Peyer's patch (tissue), 4 donors: ENCODE measurements around the gene L3MBTL4.

Experiments
- POLR2A ChIP-seq, 2 donors: fragments of 450-650 bp; IDR thresholded peaks; one replicate each; pipeline ENCODE4 v1.5.1; 2017; ENCODE audit warnings: antibody characterized with exemption in 2 of 2, mild to moderate bottlenecking in 2 of 2, moderate library complexity in 2 of 2
- TF ChIP-seq, protein P1 (sequence below), 6 experiments: fragments of 450-650 bp in 4 of 6; fragments of 200-600 bp in 2 of 6; sonication (generic) in 1 of 6; IDR thresholded peaks; one replicate each; pipeline ENCODE4 v1.5.1; 2017 to 2019; ENCODE audit warnings: antibody characterized with exemption in 6 of 6, mild to moderate bottlenecking in 3 of 6, moderate library complexity in 1 of 6

- TF ChIP-seq POLR2A (IDR thresholded peaks at IDR 0.05) = no peak
- TF ChIP-seq, protein P1, sequence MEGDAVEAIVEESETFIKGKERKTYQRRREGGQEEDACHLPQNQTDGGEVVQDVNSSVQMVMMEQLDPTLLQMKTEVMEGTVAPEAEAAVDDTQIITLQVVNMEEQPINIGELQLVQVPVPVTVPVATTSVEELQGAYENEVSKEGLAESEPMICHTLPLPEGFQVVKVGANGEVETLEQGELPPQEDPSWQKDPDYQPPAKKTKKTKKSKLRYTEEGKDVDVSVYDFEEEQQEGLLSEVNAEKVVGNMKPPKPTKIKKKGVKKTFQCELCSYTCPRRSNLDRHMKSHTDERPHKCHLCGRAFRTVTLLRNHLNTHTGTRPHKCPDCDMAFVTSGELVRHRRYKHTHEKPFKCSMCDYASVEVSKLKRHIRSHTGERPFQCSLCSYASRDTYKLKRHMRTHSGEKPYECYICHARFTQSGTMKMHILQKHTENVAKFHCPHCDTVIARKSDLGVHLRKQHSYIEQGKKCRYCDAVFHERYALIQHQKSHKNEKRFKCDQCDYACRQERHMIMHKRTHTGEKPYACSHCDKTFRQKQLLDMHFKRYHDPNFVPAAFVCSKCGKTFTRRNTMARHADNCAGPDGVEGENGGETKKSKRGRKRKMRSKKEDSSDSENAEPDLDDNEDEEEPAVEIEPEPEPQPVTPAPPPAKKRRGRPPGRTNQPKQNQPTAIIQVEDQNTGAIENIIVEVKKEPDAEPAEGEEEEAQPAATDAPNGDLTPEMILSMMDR (IDR thresholded peaks at IDR 0.05) = no peak
These were observed 393.2 kb downstream of the L3MBTL4 start for GRCh38 chr18:6021306-6022073.
